ENCODE measurements around the gene ACVR2B.

- TF ChIP-seq, protein P1, sequence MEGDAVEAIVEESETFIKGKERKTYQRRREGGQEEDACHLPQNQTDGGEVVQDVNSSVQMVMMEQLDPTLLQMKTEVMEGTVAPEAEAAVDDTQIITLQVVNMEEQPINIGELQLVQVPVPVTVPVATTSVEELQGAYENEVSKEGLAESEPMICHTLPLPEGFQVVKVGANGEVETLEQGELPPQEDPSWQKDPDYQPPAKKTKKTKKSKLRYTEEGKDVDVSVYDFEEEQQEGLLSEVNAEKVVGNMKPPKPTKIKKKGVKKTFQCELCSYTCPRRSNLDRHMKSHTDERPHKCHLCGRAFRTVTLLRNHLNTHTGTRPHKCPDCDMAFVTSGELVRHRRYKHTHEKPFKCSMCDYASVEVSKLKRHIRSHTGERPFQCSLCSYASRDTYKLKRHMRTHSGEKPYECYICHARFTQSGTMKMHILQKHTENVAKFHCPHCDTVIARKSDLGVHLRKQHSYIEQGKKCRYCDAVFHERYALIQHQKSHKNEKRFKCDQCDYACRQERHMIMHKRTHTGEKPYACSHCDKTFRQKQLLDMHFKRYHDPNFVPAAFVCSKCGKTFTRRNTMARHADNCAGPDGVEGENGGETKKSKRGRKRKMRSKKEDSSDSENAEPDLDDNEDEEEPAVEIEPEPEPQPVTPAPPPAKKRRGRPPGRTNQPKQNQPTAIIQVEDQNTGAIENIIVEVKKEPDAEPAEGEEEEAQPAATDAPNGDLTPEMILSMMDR (IDR thresholded peaks at IDR 0.05) = no peak
- TF ChIP-seq SIN3A (IDR thresholded peaks at IDR 0.05; ENCODE audit: borderline replicate concordance, insufficient read depth, low read depth, low read length) (no peak), REST (IDR thresholded peaks at IDR 0.05; ENCODE audit: insufficient read depth in 1 of 2, low read depth in 2 of 2, low read length in 1 of 2) (no peak), POLR2AphosphoS5 (IDR thresholded peaks at IDR 0.05; ENCODE audit: low read depth, low read length) (no peak), TCF7L2 (IDR thresholded peaks at IDR 0.05; ENCODE audit: low read depth, low read length) (no peak)
Observed at GRCh38 chr3:38475716-38476115, 22.0 kb downstream of the ACVR2B start.
